ENCODE results near the gene RASSF10. TPM values are rescaled to one million over a fixed set of nuclear protein-coding genes. Genes with fewer than 3 reads are reported as not detected.

The RASSF10 gene
- total RNA-seq, 1 experiment from 2014 or later = 4.8 TPM

GRCh38 chr11:13003736-13004493, 5.2 kb upstream of the RASSF10 start:
- no peaks in the 10 kb centered on the region for H3K36me3 ChIP-seq (replicated peaks; ENCODE audit: control insufficient read depth, insufficient read depth, low read length)
- no peak overlapping the region for H3K4me3 ChIP-seq (ENCODE audit: insufficient read depth, low read depth, low read length)
- H3K27me3 ChIP-seq (ENCODE audit: control insufficient read depth, insufficient read depth, low read length) = no peaks in the 10 kb centered on the region; the same call in 1 of the 2 replicates
- DNase-seq = no peak

GRCh38 chr11:13007182-13008060, 1.7 kb upstream of the RASSF10 start:
- Histone ChIP-seq H3K36me3 (replicated peaks; ENCODE audit: control insufficient read depth, insufficient read depth, low read length) (no peaks in the 10 kb centered on the region), H3K27me3 (ENCODE audit: control insufficient read depth, insufficient read depth, low read length) (peaks cover 33% of the 10 kb centered on the region), H3K4me3 (ENCODE audit: insufficient read depth, low read depth, low read length) (no peak overlapping the region)
- no peak for DNase-seq

DNA sequence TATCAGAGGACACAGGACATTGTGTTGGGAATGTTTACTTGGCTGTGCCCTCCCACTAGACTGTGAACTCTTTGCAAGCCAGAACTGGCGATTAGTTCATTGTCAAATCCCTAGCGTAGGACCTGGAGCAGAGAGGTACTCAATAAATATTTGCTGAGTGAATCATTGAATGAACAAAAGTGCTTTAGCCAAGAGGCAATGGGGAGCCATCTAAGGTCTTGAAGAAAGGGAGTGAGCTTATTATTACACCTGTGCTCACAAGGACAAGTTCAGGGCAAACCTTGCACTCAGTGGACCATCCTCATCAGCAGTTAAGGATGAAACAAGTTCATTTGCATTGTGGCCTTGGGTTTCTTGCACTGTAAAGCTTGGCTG, 1.1 kb upstream of the RASSF10 start:
- H3K27me3 ChIP-seq (ENCODE audit: control insufficient read depth, insufficient read depth, low read length) = peaks cover 34% of the 10 kb centered on the region
- H3K4me3 ChIP-seq (ENCODE audit: insufficient read depth, low read depth, low read length) = peak overlapping the region; percentile 55
- no peak for DNase-seq
- H3K36me3 ChIP-seq (replicated peaks; ENCODE audit: control insufficient read depth, insufficient read depth, low read length) = no peaks in the 10 kb centered on the region

DNA sequence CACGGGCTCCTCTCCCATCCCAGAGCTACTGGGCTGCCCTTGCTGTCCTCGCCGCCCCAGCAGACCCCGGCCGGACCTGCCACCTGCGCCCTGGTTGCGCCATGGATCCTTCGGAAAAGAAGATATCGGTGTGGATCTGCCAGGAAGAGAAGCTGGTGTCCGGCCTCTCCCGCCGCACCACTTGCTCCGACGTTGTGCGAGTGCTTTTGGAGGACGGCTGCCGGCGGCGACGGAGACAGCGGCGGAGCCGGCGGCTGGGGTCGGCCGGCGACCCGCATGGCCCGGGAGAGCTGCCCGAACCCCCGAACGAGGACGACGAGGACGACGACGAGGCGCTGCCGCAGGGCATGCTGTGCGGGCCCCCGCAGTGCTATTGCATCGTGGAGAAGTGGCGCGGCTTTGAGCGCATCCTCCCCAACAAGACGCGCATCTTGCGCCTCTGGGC, 382 bp downstream of the RASSF10 start:
- Histone ChIP-seq H3K27me3 (ENCODE audit: control insufficient read depth, insufficient read depth, low read length) (peaks cover 34% of the 10 kb centered on the region), H3K4me3 (ENCODE audit: insufficient read depth, low read depth, low read length) (peak overlapping the region; percentile 55), H3K36me3 (replicated peaks; ENCODE audit: control insufficient read depth, insufficient read depth, low read length) (no peaks in the 10 kb centered on the region)
- DNase-seq = no peak

- DNase-seq = peak; percentile 78
- H3K36me3 ChIP-seq (replicated peaks; ENCODE audit: control insufficient read depth, insufficient read depth, low read length) = no peaks in the 10 kb centered on the region
- peak overlapping the region; percentile 55 for H3K4me3 ChIP-seq (ENCODE audit: insufficient read depth, low read depth, low read length)
- H3K27me3 ChIP-seq (ENCODE audit: control insufficient read depth, insufficient read depth, low read length) = peaks cover 34% of the 10 kb centered on the region
Measured at GRCh38 chr11:13009921-13010748, 1.0 kb downstream of the RASSF10 start.

GRCh38 chr11:13010749-13011465, 1.8 kb downstream of the RASSF10 start:
- peaks cover 34% of the 10 kb centered on the region for H3K27me3 ChIP-seq (ENCODE audit: control insufficient read depth, insufficient read depth, low read length)
- no peaks in the 10 kb centered on the region for H3K36me3 ChIP-seq (replicated peaks; ENCODE audit: control insufficient read depth, insufficient read depth, low read length)
- peak overlapping the region; percentile 55 for H3K4me3 ChIP-seq (ENCODE audit: insufficient read depth, low read depth, low read length)
- DNase-seq = peak; percentile 70

DNA sequence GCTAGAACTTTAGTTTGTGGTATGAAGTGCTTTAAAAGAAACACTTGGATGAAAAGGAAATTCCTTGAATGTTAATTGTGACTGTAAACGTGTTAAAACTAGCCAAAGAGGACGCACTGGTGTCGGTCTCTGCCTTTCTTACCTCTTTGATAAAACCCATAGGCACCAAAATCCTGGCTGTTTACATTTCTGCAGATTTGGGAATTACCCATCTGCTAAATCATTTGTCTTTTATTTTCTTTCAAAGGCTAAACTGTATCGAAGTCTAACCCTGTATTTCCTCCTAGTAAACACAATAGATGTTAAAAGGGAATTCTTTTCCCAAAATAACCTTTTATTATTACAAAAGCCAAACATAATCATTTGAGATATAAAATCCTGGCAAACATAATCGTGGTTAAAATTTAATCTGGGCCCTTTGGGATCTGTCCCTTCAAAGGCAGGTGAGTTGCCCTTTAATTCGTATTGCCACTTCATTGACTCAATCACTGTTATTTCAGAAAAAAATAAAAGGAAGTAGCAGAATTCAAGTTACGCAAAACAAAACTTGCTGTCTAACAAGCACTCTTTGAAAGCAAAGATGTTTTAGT, 2.4 kb downstream of the RASSF10 start:
- peak overlapping the region; percentile 22 for H3K4me3 ChIP-seq (ENCODE audit: insufficient read depth, low read depth, low read length)
- DNase-seq = no peak
- H3K36me3 ChIP-seq (replicated peaks; ENCODE audit: control insufficient read depth, insufficient read depth, low read length) = no peaks in the 10 kb centered on the region
- H3K27me3 ChIP-seq (ENCODE audit: control insufficient read depth, insufficient read depth, low read length) = peaks cover 34% of the 10 kb centered on the region

DNA sequence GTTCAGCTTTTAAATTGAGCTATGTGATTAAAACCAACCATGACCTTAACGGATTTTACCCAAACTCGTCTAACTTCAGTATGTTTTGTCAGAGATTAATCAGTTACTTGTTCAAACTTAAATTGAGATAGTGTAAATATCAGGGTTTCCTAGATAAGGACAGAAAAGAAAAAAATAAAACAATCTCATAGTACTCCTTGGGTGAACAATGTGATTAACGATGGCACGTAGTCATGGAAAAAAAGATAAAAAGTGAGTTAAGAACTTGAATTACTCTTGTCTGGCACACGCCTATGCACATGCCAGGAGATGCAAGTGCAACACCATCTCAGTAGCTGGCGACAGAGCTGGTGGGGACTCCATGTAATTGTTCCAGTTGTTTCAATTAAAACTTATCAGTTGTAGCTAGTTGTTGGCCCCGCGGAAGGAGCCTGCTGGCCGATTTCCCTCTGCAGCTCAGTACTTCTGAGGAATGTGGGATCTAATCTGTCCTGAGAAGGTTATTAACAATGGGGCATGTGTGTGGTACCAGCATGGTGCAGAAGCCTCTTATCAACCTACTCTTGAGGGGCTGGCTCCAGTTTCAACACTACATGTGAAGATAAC, 3.0 kb downstream of the RASSF10 start:
- H3K4me3 ChIP-seq (ENCODE audit: insufficient read depth, low read depth, low read length) = no peak overlapping the region
- peaks cover 34% of the 10 kb centered on the region for H3K27me3 ChIP-seq (ENCODE audit: control insufficient read depth, insufficient read depth, low read length)

DNA sequence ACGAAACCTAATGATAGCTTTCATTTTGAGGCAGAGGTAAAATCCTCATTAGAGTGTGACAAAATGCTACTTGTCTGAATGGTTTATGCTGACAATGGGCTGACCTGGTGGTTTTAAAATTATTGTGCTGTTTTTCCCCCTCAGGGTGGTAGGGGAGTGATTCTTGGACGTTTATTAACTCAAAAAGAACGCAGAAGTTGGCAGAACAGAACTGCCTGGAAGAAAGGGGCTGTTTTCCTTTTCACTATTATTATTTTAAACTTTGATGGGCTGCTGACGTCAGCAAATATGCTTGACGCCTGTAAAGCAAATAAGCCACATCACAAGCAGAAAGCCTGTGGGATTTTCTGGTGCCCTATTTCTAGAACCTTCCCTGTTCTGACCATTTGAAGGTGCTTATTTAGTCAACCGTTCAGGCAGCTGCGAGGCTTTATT, 4.0 kb downstream of the RASSF10 start:
- Histone ChIP-seq H3K27me3 (ENCODE audit: control insufficient read depth, insufficient read depth, low read length) (peaks cover 34% of the 10 kb centered on the region), H3K36me3 (replicated peaks; ENCODE audit: control insufficient read depth, insufficient read depth, low read length) (no peaks in the 10 kb centered on the region), H3K4me3 (ENCODE audit: insufficient read depth, low read depth, low read length) (no peak overlapping the region)
- DNase-seq = no peak

More for the DNA sequence above, 3.0 kb downstream of the RASSF10 start:
- H3K36me3 ChIP-seq (replicated peaks; ENCODE audit: control insufficient read depth, insufficient read depth, low read length) = no peaks in the 10 kb centered on the region
- DNase-seq = peak; percentile 37

DNA sequence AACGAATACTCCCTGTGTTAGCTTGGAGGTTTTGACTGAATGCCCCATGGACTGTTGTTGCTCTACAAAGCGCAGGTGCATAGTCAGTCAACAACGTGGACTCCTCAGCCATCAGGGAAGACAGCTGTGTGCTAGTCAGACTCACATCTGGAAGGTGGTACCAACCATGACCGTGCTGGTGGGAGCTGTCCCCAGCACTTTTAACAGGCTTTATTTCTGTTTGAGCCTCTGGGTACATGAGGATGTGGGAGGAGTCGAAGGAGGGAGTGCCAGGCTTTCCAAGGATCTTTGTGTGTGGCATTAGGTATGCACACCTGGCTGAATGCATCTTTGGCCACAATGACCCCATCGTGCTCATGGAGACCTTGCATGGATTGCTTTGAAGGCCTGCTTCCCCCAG, 6.6 kb downstream of the RASSF10 start:
- Histone ChIP-seq H3K36me3 (replicated peaks; ENCODE audit: control insufficient read depth, insufficient read depth, low read length) (no peaks in the 10 kb centered on the region), H3K4me3 (ENCODE audit: insufficient read depth, low read depth, low read length) (no peak overlapping the region), H3K27me3 (ENCODE audit: control insufficient read depth, insufficient read depth, low read length) (peaks cover 18% of the 10 kb centered on the region)
- DNase-seq = no peak

- H3K27me3 ChIP-seq (ENCODE audit: control insufficient read depth, insufficient read depth, low read length) = peaks cover 11% of the 10 kb centered on the region
Measured at GRCh38 chr11:13016415-13016814, 7.3 kb downstream of the RASSF10 start.

GRCh38 chr11:13019313-13019712, 10.2 kb downstream of the RASSF10 start:
- H3K36me3 ChIP-seq (replicated peaks; ENCODE audit: control insufficient read depth, insufficient read depth, low read length) = no peaks in the 10 kb centered on the region
- H3K4me3 ChIP-seq (ENCODE audit: insufficient read depth, low read depth, low read length) = no peak overlapping the region
- no peak for DNase-seq
- H3K27me3 ChIP-seq (ENCODE audit: control insufficient read depth, insufficient read depth, low read length) = no peaks in the 10 kb centered on the region

More at GRCh38 chr11:13016415-13016814, 7.3 kb downstream of the RASSF10 start:
- H3K4me3 ChIP-seq (ENCODE audit: insufficient read depth, low read depth, low read length) = no peak overlapping the region
- no peaks in the 10 kb centered on the region for H3K36me3 ChIP-seq (replicated peaks; ENCODE audit: control insufficient read depth, insufficient read depth, low read length)
- DNase-seq = no peak

- H3K36me3 ChIP-seq (replicated peaks; ENCODE audit: control insufficient read depth, insufficient read depth, low read length) = no peaks in the 10 kb centered on the region
- DNase-seq = no peak
- H3K4me3 ChIP-seq (ENCODE audit: insufficient read depth, low read depth, low read length) = no peak overlapping the region
- no peaks in the 10 kb centered on the region for H3K27me3 ChIP-seq (ENCODE audit: control insufficient read depth, insufficient read depth, low read length)
Measured at GRCh38 chr11:13023423-13023822, 14.3 kb downstream of the RASSF10 start.
